RPMI8226 (cell line): Measurements from ENCODE around the gene TUT4.
A peak's percentile ranks its signal among the peaks of the same experiment; 100 is the strongest.

Experiments used
- DNase-seq: peaks from one replicate; pipeline ENCODE4 v3.0.0-alpha.2; 2015

Gene TUT4

DNA sequence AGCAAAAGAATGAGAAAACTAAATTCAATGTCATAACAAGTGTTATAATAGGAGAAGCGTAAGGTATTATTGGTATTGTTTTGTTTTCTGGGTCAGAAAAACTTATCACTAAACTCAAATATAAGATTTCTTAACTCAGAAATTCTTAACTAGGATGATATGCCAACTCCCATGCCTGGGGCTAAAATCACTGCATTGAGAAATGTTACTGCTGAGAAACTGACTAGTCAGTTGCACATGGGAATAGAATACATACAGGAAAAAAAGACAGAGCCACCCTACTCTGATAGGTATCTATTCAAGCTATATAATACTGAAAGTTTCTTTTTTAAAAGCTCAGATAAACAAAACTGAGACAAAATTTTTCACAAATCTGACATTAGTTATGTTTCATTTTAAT lies 92.2 kb downstream of the TUT4 start:
- DNase-seq: no peak

- no peak for DNase-seq
These were observed 97.2 kb downstream of the TUT4 start for GRCh38 chr1:52455686-52456085.

- DNase-seq: no peak
These were observed 98.1 kb downstream of the TUT4 start for GRCh38 chr1:52454779-52455178.

DNA sequence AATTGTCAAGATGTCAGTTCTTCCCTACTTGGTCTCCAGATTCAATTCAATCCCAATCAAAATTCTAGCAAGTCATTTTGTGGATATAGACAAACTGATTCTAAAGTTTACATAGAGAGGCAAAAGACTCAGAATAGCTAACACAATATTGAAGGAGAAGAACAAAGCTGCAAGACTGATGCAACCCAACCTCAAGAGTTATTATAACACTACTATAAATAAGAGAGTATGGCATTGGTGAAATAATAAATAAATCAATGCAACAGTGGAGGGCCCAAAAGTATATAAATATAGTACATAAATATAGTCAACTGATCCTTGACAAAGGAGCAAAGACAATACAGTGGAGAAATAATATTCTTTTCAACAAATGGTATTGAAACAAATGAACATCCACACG lies 98.8 kb downstream of the TUT4 start:
- no peak for DNase-seq

- DNase-seq: no peak
These were observed 108.4 kb downstream of the TUT4 start for GRCh38 chr1:52444463-52444862.

DNA sequence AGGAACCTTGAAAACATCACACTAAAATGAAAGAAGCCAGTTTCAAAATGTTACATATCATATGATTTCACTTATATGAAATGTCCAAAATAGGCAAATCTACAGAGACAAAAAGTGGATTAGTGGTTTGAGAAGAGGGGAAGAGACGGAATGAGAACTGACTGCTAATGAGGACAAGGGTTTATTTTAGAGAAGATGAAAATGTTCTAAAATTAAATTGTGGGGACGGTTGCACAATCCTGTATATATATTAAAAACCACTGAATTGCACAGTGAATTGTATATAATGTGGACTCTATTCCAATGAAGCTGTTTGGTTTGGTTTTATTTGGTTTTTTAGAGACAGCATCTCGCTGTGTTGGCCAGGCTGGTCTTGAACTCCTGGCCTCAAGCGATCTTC lies 112.9 kb downstream of the TUT4 start:
- DNase-seq: no peak

- DNase-seq: no peak
These were observed 116.1 kb downstream of the TUT4 start for GRCh38 chr1:52436817-52437216.

- DNase-seq: no peak
These were observed 117.2 kb downstream of the TUT4 start for GRCh38 chr1:52435650-52436049.

- no peak for DNase-seq
These were observed 117.7 kb downstream of the TUT4 start for GRCh38 chr1:52435211-52435610.

DNA sequence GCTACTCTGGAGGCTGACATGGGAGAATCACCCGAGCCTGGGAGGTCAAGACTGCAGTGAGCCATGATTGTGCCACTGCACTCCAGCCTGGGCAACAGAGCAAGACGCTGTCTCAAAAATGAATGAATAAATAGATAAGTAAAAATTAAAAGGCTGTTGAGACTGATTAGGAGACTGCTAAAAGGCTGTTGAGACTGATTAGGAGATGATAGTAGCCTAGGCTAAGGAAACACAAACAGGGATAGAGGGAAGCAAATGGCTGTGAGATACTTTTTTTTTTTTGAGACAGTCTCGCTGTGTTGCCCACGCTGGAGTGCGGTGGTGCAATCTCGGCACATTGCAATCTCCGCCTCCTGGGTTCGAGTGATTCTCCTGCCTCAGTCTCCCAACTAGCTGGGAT lies 120.1 kb downstream of the TUT4 start:
- no peak for DNase-seq

DNA sequence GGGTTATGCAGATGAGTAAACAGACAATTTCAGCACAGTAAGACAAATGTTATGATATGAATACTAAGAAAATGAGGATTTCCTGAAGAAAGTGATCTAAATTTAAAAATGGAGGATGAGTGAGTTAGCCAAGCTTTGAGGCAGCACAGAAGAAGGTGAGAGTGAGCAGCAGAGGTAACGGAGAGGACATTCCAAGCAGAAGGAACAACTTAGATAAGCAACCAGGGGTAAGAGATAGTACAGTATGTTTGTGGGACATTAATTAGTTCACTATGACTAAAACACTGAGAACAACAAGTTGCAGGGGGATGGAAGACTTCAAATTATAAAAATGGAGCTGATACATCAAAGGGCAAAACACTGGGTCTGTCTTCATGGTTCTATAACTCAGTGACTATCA lies 125.7 kb downstream of the TUT4 start:
- no peak for DNase-seq

DNA sequence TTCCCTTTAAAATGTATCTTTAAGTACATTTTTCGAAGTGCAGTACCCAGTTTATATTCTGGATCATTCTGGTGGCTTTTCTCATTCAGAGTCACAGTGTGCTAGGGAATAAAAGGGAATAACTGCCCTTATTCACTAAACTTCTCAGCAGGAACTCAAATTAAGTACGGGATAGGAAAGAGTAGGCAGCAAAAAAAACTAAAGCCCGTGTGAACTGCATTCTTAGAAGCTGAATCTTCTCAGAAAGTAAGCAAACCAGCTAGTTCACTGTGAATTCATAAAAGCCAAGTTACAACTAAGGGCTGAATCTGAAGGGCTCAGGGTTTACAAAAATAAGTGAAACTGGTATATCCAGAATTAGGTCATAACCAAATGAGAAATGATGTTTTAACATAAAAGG lies 126.5 kb downstream of the TUT4 start:
- DNase-seq: no peak

GRCh38 chr1:52424813-52425212 lies 128.1 kb downstream of the TUT4 start:
- no peak for DNase-seq

- no peak for DNase-seq
These were observed 128.7 kb downstream of the TUT4 start for GRCh38 chr1:52424231-52424636.

DNA sequence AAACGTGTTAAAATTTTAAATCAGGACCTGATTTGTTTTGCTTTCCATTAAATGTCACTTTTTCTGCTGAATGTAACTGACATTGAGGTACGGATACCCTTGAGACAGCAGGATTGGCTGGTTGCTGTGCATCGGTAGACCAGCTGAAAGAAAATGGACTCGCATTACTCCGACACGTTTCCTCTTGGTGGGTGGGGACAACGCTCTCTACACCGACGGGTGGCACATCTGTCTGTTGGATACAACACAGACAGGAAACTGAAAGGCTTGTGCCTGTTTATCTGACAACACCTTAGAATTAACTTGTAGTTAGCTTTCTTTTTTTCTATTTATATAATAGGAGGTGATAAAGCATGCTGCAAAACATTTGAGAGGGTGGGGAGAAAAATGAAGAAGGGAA lies 129.1 kb downstream of the TUT4 start:
- no peak for DNase-seq

GRCh38 chr1:52423055-52423454 lies 129.8 kb downstream of the TUT4 start:
- DNase-seq: no peak

DNA sequence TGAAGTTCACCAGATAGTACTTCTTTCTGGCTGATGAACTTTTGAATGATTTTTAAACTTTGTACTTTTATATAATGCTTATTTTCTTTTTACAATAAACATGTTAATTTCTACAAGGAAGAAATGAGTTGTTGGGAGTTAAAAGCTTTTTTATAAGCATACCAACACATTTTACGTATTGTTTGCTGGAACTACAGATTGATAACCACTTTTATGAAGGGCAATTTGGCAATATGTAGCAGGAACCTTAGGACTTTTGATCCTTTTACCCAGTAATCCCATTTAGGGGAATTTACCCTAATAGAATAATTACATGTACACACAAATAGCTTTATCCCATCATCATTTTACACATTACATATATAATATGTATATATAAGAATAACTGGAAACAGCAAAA lies 132.2 kb downstream of the TUT4 start:
- DNase-seq: no peak

GRCh38 chr1:52416811-52417210 lies 136.1 kb downstream of the TUT4 start:
- no peak for DNase-seq

DNA sequence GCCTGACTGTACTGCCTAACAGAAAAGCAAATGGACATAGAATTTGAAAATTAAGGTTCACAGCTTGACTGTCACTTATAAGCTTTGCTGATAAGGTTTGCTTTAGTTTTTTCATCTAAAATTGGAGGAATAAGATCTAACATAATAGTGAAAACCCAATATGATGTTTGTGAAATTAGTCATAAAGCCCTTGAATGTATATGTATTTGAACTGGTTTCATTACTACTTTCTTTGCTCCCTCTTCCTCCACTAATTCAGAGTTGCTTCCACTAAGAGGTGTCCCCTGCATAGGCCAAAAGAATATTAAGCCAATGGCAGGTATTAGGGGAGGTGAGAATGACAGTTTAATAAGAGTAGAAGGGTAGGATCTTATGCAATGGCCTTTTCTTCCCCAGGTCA lies 137.9 kb downstream of the TUT4 start:
- DNase-seq: no peak

- no peak for DNase-seq
These were observed 139.4 kb downstream of the TUT4 start for GRCh38 chr1:52413410-52413989.

DNA sequence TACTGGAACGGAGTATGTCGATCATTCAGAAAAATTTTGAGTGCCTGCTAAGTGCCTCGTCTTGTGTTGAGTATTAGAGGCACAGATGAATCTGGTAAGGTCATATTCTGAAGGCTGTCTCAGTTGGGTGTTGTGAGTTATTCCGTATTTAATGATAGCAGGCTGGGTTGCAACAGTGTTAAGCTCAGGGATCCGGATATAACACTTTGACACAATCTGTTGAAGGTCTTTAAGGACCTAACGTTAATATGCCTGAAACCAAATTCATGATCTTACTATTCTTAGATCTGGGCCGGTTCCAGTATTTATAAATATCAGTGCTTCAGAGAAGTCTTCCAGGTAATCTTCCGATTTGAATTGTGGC lies 147.9 kb downstream of the TUT4 start:
- DNase-seq: no peak

GRCh38 chr1:52404116-52404974 lies 148.5 kb downstream of the TUT4 start, which contains the start of the genes ORC1 and PRPF38A:
ORC1 (minus strand) TSS chr1:52404423; CDS start chr1:52402223, 2,200 bp downstream.
PRPF38A (plus strand) TSS chr1:52404602; CDS start chr1:52404750, 148 bp downstream.
- peak; percentile 100 for DNase-seq

GRCh38 chr1:52403566-52404115 lies 149.3 kb downstream of the TUT4 start:
- DNase-seq: peak; percentile 87

DNA sequence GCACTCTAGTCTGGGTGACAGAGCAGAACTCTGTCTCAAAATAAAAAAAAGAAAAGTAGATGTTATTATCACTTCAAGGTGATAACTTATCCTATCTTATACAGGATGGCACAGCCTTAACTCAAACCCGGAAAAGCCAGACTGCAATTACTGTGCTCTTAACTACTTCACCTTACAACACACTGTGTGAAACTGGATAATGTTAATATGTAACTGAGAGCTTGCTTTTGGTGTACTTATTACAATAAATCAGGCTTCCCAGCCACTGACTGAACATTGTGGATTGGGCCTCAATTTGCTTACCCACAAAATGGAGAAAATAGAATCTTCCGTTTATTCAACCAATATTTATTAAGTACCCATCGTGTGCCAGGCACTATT lies 150.0 kb downstream of the TUT4 start:
- no peak for DNase-seq
